ENCODE data around the gene STK16.
"Not testable (repeated sequence)": the region's sequence is repeated elsewhere in the genome, so short reads cannot be mapped to it uniquely, and the experiment has no call there.

Gene STK16

GRCh38 chr2:219253753-219254589 lies 8.7 kb downstream of the STK16 start, which contains the start of gene TUBA4A:
Gene TUBA4A (minus strand): TSS chr2:219253918. CDS start chr2:219253858, 60 bp downstream.
- TF ChIP-seq EZH2phosphoT487 (IDR thresholded peaks at IDR 0.05; ENCODE audit: low read depth) (no peak), CTCF (IDR thresholded peaks at IDR 0.05; ENCODE audit: low read depth, low read length) (no peak)
- H3K4me1 ChIP-seq (ENCODE audit: low read length), result peaks cover 28% of the 10 kb centered on the region
- H3K4me3 ChIP-seq (ENCODE audit: low read length), result peak within 1 kb of the TSS; percentile 96
- H2AFZ ChIP-seq (ENCODE audit: low read depth, low read length), result peak within 1 kb of the TSS; percentile 70; the same call in 1 of the 2 replicates
- H3K9me3 ChIP-seq (ENCODE audit: insufficient read depth, low read length), result no peaks in the 10 kb centered on the region
- no peaks in the 10 kb centered on the region; the same call in 1 of the 2 replicates for H3K27me3 ChIP-seq (ENCODE audit: low read depth, low read length)
- peak within 1 kb of the TSS; percentile 46 for H3K27ac ChIP-seq (ENCODE audit: low read length)
- peak within 1 kb of the TSS; percentile 94 for H3K9ac ChIP-seq (ENCODE audit: low read length)
- peak within 1 kb of the TSS; percentile 77 for H3K4me2 ChIP-seq (ENCODE audit: low read length)
- peaks cover 26% of the 10 kb centered on the region for H3K79me2 ChIP-seq (ENCODE audit: low read length)
- H3K36me3 ChIP-seq (replicated peaks; ENCODE audit: low read depth, low read length), result peaks cover 16% of the 10 kb centered on the region
- no peaks in the 10 kb centered on the region for H4K20me1 ChIP-seq (ENCODE audit: insufficient read depth, low read length)

DNA sequence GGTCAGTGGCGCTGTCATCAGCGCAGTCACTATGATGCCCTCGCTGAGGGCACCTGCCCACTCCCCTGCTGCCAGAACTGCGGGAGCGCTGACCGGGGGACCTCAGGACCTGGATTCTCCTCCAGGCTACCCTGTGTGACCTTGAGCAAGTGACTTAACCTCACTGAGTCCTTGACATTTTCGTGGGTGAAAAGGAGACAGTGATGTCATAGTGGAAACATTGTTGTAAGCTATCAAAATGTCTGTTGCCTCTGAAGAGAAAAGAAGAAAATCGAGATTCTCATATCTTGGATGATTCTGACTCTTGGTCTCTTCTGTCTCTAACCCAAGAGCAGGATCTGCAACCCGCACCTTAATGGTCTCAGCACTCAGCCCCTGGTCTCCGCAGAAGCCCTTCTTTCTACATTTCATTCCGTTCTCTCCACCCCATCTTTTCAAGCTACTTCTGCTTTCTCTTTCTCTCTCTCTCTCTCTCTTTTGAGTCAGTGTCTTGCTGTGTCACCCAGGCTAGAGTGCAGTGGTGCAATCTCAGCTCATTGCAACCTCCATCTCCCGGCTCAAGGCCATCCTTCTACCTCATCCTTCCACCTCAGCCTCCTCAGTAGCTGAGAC lies 9.4 kb downstream of the STK16 start:
- H3K36me3 ChIP-seq (replicated peaks; ENCODE audit: low read depth, low read length), result peaks cover 16% of the 10 kb centered on the region
- peak overlapping the region; percentile 70; the same call in 1 of the 2 replicates for H2AFZ ChIP-seq (ENCODE audit: low read depth, low read length)
- peaks cover 26% of the 10 kb centered on the region for H3K79me2 ChIP-seq (ENCODE audit: low read length)
- no peaks in the 10 kb centered on the region for H4K20me1 ChIP-seq (ENCODE audit: insufficient read depth, low read length)
- H3K4me3 ChIP-seq (ENCODE audit: low read length), result peak overlapping the region; percentile 96
- H3K27ac ChIP-seq (ENCODE audit: low read length), result no peak overlapping the region
- peaks cover 21% of the 10 kb centered on the region for H3K4me1 ChIP-seq (ENCODE audit: low read length)
- no peak for TF ChIP-seq CTCF (IDR thresholded peaks at IDR 0.05; ENCODE audit: low read depth, low read length)
- TF ChIP-seq EZH2phosphoT487 (IDR thresholded peaks at IDR 0.05; ENCODE audit: low read depth), result no peak
- no peaks in the 10 kb centered on the region for H3K9me3 ChIP-seq (ENCODE audit: insufficient read depth, low read length)
- peak overlapping the region; percentile 77 for H3K4me2 ChIP-seq (ENCODE audit: low read length)
- no peaks in the 10 kb centered on the region; the same call in 1 of the 2 replicates for H3K27me3 ChIP-seq (ENCODE audit: low read depth, low read length)
- peak overlapping the region; percentile 52 for H3K9ac ChIP-seq (ENCODE audit: low read length)

DNA sequence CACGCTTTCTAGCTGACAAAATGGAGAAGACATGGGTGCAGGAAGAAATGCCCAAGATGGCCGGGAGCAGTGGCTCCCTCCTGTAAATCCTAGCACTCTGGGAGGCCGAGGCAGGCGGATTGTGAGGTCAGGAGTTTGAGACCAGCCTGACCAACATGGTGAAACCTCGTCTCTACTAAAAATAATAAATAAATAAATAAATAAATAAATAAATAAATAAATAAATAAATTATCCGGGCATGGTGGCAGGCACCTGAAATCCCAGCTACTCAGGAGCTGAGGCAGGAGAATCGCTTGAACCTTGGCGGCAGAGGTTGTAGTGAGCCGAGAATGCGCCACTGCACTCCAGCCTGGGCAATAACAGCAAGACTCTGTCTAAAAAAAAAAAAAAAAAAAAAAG lies 13.7 kb downstream of the STK16 start:
- not testable (repeated sequence) for H3K4me2 ChIP-seq (ENCODE audit: low read length); H3K9ac ChIP-seq (ENCODE audit: low read length); H4K20me1 ChIP-seq (ENCODE audit: insufficient read depth, low read length); H3K9me3 ChIP-seq (ENCODE audit: insufficient read depth, low read length); H3K36me3 ChIP-seq (replicated peaks; ENCODE audit: low read depth, low read length); H3K4me1 ChIP-seq (ENCODE audit: low read length); H3K27ac ChIP-seq (ENCODE audit: low read length); H3K79me2 ChIP-seq (ENCODE audit: low read length); H3K27me3 ChIP-seq (ENCODE audit: low read depth, low read length); H2AFZ ChIP-seq (ENCODE audit: low read depth, low read length); H3K4me3 ChIP-seq (ENCODE audit: low read length)

GRCh38 chr2:219261024-219261855 lies 16.0 kb downstream of the STK16 start:
- Histone ChIP-seq H3K4me1 (ENCODE audit: low read length) (no peaks in the 10 kb centered on the region), H2AFZ (ENCODE audit: low read depth, low read length) (no peak overlapping the region), H3K9me3 (ENCODE audit: insufficient read depth, low read length) (no peaks in the 10 kb centered on the region), H3K27ac (ENCODE audit: low read length) (no peak overlapping the region), H3K36me3 (replicated peaks; ENCODE audit: low read depth, low read length) (no peaks in the 10 kb centered on the region), H3K27me3 (ENCODE audit: low read depth, low read length) (no peaks in the 10 kb centered on the region), H4K20me1 (ENCODE audit: insufficient read depth, low read length) (no peaks in the 10 kb centered on the region), H3K4me2 (ENCODE audit: low read length) (no peak overlapping the region), H3K4me3 (ENCODE audit: low read length) (no peak overlapping the region), H3K9ac (ENCODE audit: low read length) (no peak overlapping the region), H3K79me2 (ENCODE audit: low read length) (no peaks in the 10 kb centered on the region)
- TF ChIP-seq EZH2phosphoT487 (IDR thresholded peaks at IDR 0.05; ENCODE audit: low read depth) (no peak), CTCF (IDR thresholded peaks at IDR 0.05; ENCODE audit: low read depth, low read length) (no peak)
